Measurements from ENCODE around the gene POLR3B.

DNA sequence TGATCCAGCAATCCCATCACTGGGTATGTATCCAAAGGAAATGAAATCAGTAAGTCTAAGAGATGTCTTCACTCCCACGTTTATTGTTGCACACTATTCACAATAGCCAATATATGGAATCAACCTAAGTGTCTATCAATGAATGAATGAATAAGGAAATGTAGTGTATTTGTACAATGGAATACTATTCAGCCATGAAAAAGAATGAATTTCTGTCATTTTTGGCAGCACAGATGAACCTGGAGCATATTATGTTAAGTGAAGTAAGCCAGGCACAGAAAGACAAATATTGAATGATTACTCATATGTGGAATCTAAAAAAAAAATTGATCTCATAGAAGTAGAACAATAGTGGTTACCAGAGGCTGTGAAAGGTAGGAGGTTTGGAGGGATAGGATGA lies 194.7 kb downstream of the POLR3B start:
- TF ChIP-seq CTCF (conservative IDR thresholded peaks at IDR 0.05 in 1 of 2, IDR thresholded peaks at IDR 0.05 in 1 of 2; ENCODE audit: low read depth in 1 of 2, low read length in 2 of 2): no peak
- no peak for TF ChIP-seq EZH2 (IDR thresholded peaks at IDR 0.05; ENCODE audit: low read length, missing control alignments)
